Activated CD4-positive, alpha-beta memory T cell treated with anti-CD3 and anti-CD28 coated beads, Interleukin-2, amount 10 ng/mL, durations not matched to agents 7 days and 5 days (primary cell): ENCODE measurements around the gene XYLT1. TPM values are rescaled to one million over a fixed set of nuclear protein-coding genes. Genes with fewer than 3 reads are reported as not detected.
"Not testable (repeated sequence)": the region's sequence is repeated elsewhere in the genome, so short reads cannot be mapped to it uniquely, and the experiment has no call there.

Experiments used
- CTCF ChIA-PET: fragments of 350-600 bp; sonication (Branson Sonifier 250); formaldehyde crosslinking; loops from one replicate; lab custom pipeline; 2021; ENCODE audit warnings: antibody characterized with exemption, inconsistent platforms; lab: Charles Lee
- POLR2A ChIA-PET: fragments of 350-600 bp; sonication (Branson Sonifier 250); formaldehyde crosslinking; loops from one replicate; lab custom pipeline; 2021; ENCODE audit warnings: antibody characterized with exemption; lab: Charles Lee
- DNase-seq: peaks from one replicate; pipeline ENCODE4 v3.0.0-alpha.2; 2020
- H3K27ac Mint-ChIP-seq: one replicate; pipeline ENCODE4 v1.8.0; 2021; ENCODE audit warnings: mild to moderate bottlenecking, mixed read lengths
- H3K27me3 Mint-ChIP-seq: one replicate; pipeline ENCODE4 v1.8.0; 2021; ENCODE audit warnings: mixed read lengths
- H3K36me3 Mint-ChIP-seq: one replicate; pipeline ENCODE4 v1.8.0; 2021; ENCODE audit warnings: low read depth, mixed read lengths
- H3K4me1 Mint-ChIP-seq: one replicate; pipeline ENCODE4 v1.8.0; 2021; ENCODE audit warnings: mixed read lengths
- H3K4me3 Mint-ChIP-seq: one replicate; pipeline ENCODE4 v1.8.0; 2021; ENCODE audit warnings: mild to moderate bottlenecking, mixed read lengths
- H3K9me3 Mint-ChIP-seq: one replicate; pipeline ENCODE4 v1.8.0; 2021; ENCODE audit warnings: mixed read lengths
- total RNA-seq, 2 experiments: library from RNA; stranded (reverse); gene quantifications; one replicate each; pipeline ENCODE4 v1.2.3, GENCODE V29; 2021

Gene XYLT1
- 10 to 100 TPM; 30.2 to 34.9 TPM for total RNA-seq

GRCh38 chr16:17470908-17471718 lies at the start of gene XYLT1:
Gene XYLT1, minus strand, starts transcription at chr16:17470960. Its CDS starts 164 bp downstream, at chr16:17470796.
- peak; percentile 60 for DNase-seq
- Mint-ChIP-seq H3K27me3 (no peaks in the 10 kb centered on the region), H3K9me3 (no peaks in the 10 kb centered on the region), H3K36me3 (peaks cover 34% of the 10 kb centered on the region), H3K4me1 (peaks cover 66% of the 10 kb centered on the region), H3K27ac (peak within 1 kb of the TSS; percentile 77), H3K4me3 (peak within 1 kb of the TSS; percentile 77)
- ChIA-PET CTCF (no interaction called here), POLR2A (interaction anchor here (1.4 to 4.9 kb wide), 3 partner anchors 124 to 236 kb away, joined by 4 to 21 read pairs (median 15); no protein-coding TSS in a partner anchor)

GRCh38 chr16:17520111-17520510 lies 49.4 kb upstream of the XYLT1 start:
- no peak overlapping the region for H3K4me3 Mint-ChIP-seq
- peaks cover 33% of the 10 kb centered on the region for H3K27me3 Mint-ChIP-seq
- H3K27ac Mint-ChIP-seq, result no peak overlapping the region
- CTCF ChIA-PET, result no interaction called here
- DNase-seq, result no peak
- no peaks in the 10 kb centered on the region for H3K9me3 Mint-ChIP-seq
- POLR2A ChIA-PET, result no interaction called here
- H3K36me3 Mint-ChIP-seq, result no peaks in the 10 kb centered on the region
- no peaks in the 10 kb centered on the region for H3K4me1 Mint-ChIP-seq

- DNase-seq, result no peak
- Mint-ChIP-seq H3K27me3 (peaks cover 33% of the 10 kb centered on the region), H3K4me3 (no peak overlapping the region), H3K36me3 (no peaks in the 10 kb centered on the region), H3K4me1 (no peaks in the 10 kb centered on the region), H3K27ac (no peak overlapping the region), H3K9me3 (no peaks in the 10 kb centered on the region)
- CTCF ChIA-PET, result no interaction called here
- POLR2A ChIA-PET, result no interaction called here
These were observed 48.6 kb upstream of the XYLT1 start for GRCh38 chr16:17519101-17519955.

GRCh38 chr16:17518441-17518840 lies 47.7 kb upstream of the XYLT1 start:
- H3K27ac Mint-ChIP-seq, result no peak overlapping the region
- no peaks in the 10 kb centered on the region for H3K4me1 Mint-ChIP-seq
- no peak overlapping the region for H3K4me3 Mint-ChIP-seq
- POLR2A ChIA-PET, result no interaction called here
- no peaks in the 10 kb centered on the region for H3K36me3 Mint-ChIP-seq
- CTCF ChIA-PET, result no interaction called here
- no peak for DNase-seq
- no peaks in the 10 kb centered on the region for H3K9me3 Mint-ChIP-seq
- peaks cover 35% of the 10 kb centered on the region for H3K27me3 Mint-ChIP-seq

- ChIA-PET CTCF (no interaction called here), POLR2A (no interaction called here)
- H3K9me3 Mint-ChIP-seq, result no peaks in the 10 kb centered on the region
- no peaks in the 10 kb centered on the region for H3K4me1 Mint-ChIP-seq
- H3K36me3 Mint-ChIP-seq, result no peaks in the 10 kb centered on the region
- no peak overlapping the region for H3K4me3 Mint-ChIP-seq
- H3K27me3 Mint-ChIP-seq, result peaks cover 38% of the 10 kb centered on the region
- no peak for DNase-seq
- H3K27ac Mint-ChIP-seq, result no peak overlapping the region
These were observed 44.9 kb upstream of the XYLT1 start for GRCh38 chr16:17515421-17516210.

GRCh38 chr16:17512636-17513220 lies 42.0 kb upstream of the XYLT1 start:
- DNase-seq, result no peak
- ChIA-PET CTCF (no interaction called here), POLR2A (no interaction called here)
- no peaks in the 10 kb centered on the region for H3K9me3 Mint-ChIP-seq
- H3K4me3 Mint-ChIP-seq, result no peak overlapping the region
- peaks cover 23% of the 10 kb centered on the region for H3K27me3 Mint-ChIP-seq
- no peak overlapping the region for H3K27ac Mint-ChIP-seq
- no peaks in the 10 kb centered on the region for H3K4me1 Mint-ChIP-seq
- no peaks in the 10 kb centered on the region for H3K36me3 Mint-ChIP-seq

- H3K27me3 Mint-ChIP-seq, result peaks cover 23% of the 10 kb centered on the region
- no peaks in the 10 kb centered on the region for H3K36me3 Mint-ChIP-seq
- H3K9me3 Mint-ChIP-seq, result no peaks in the 10 kb centered on the region
- DNase-seq, result no peak
- ChIA-PET CTCF (no interaction called here), POLR2A (no interaction called here)
- H3K4me1 Mint-ChIP-seq, result no peaks in the 10 kb centered on the region
- no peak overlapping the region for H3K27ac Mint-ChIP-seq
- no peak overlapping the region for H3K4me3 Mint-ChIP-seq
These were observed 40.6 kb upstream of the XYLT1 start for GRCh38 chr16:17511340-17511739.

GRCh38 chr16:17510567-17510966 lies 39.8 kb upstream of the XYLT1 start:
- Mint-ChIP-seq H3K4me1 (no peaks in the 10 kb centered on the region), H3K4me3 (no peak overlapping the region), H3K36me3 (no peaks in the 10 kb centered on the region), H3K9me3 (no peaks in the 10 kb centered on the region), H3K27ac (no peak overlapping the region), H3K27me3 (peaks cover 21% of the 10 kb centered on the region)
- no peak for DNase-seq
- ChIA-PET CTCF (no interaction called here), POLR2A (interaction anchor here (1.3 kb wide), 1 partner anchor 19 kb away, joined by 3 read pairs; no protein-coding TSS in a partner anchor)

GRCh38 chr16:17509194-17509593 lies 38.4 kb upstream of the XYLT1 start:
- Mint-ChIP-seq H3K4me3 (no peak overlapping the region), H3K27me3 (peaks cover 20% of the 10 kb centered on the region), H3K4me1 (no peaks in the 10 kb centered on the region), H3K27ac (no peak overlapping the region), H3K9me3 (no peaks in the 10 kb centered on the region), H3K36me3 (no peaks in the 10 kb centered on the region)
- CTCF ChIA-PET, result no interaction called here
- DNase-seq, result no peak
- POLR2A ChIA-PET, result no interaction called here

- Mint-ChIP-seq H3K4me3 (no peak overlapping the region), H3K9me3 (no peaks in the 10 kb centered on the region), H3K4me1 (no peaks in the 10 kb centered on the region), H3K27ac (no peak overlapping the region), H3K27me3 (peaks cover 19% of the 10 kb centered on the region), H3K36me3 (no peaks in the 10 kb centered on the region)
- POLR2A ChIA-PET, result no interaction called here
- CTCF ChIA-PET, result interaction anchor here (0.7 kb wide), 1 partner anchor 33 kb away, joined by 5 read pairs; no protein-coding TSS in a partner anchor
- no peak for DNase-seq
These were observed 37.5 kb upstream of the XYLT1 start for GRCh38 chr16:17508303-17508702.

- H3K36me3 Mint-ChIP-seq, CTCF ChIA-PET, H3K27ac Mint-ChIP-seq, H3K4me3 Mint-ChIP-seq, DNase-seq, POLR2A ChIA-PET, H3K9me3 Mint-ChIP-seq, H3K4me1 Mint-ChIP-seq: not testable (repeated sequence)
- H3K27me3 Mint-ChIP-seq, result peaks cover 22% of the 10 kb centered on the region
These were observed 36.8 kb upstream of the XYLT1 start for GRCh38 chr16:17507516-17507915.

GRCh38 chr16:17505828-17506227 lies 35.1 kb upstream of the XYLT1 start:
- H3K36me3 Mint-ChIP-seq, CTCF ChIA-PET, POLR2A ChIA-PET, H3K4me1 Mint-ChIP-seq, H3K9me3 Mint-ChIP-seq, H3K4me3 Mint-ChIP-seq, DNase-seq, H3K27ac Mint-ChIP-seq, H3K27me3 Mint-ChIP-seq: not testable (repeated sequence)
